GM12801 (cell line): Measurements from ENCODE around the gene SULT2B1.

Experiments
- CTCF ChIP-seq: IDR thresholded peaks from one replicate; pipeline ENCODE4 v1.5.1; 2011; ENCODE audit warnings: control low read depth; ENCODE audit not compliant: insufficient read length; ENCODE audit errors: extremely low read depth

The SULT2B1 gene

DNA sequence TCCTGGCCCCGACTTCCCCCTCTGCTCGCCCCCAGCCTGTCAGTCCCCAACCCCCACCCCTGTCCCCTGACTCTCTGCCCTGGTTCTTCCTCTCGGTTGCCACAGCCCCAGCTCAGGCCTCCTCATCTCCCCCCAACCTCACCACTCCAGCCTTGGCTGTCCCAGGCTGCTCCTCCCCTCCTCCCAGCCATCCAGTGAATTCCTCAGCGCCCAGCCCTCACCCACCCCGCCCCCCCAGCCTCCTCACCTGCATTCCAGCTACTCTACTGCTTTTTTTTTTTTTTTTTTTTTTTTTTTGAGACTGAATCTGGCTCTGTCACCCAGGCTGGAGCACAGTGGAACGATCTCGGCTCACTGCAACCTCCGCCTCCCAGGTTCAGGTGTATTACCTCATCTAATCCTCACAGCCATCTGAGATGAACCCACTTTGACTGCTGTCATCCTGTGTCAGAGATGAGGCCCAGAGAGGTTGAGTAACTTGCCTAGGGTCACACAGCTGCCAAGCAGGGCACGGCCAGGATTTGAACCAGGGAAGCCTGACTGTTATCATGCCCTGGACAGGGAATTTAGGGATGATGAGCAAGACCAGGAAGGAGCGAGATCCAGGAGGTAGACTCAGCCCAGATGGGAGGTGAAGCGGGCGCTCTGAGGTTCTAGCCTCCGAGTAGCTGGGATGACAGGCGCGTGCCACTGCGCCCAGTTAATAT, 2.6 kb downstream of the SULT2B1 start:
- TF ChIP-seq CTCF, result no peak

- no peak for TF ChIP-seq CTCF
Measured at GRCh38 chr19:48556163-48556562, 4.2 kb downstream of the SULT2B1 start.

GRCh38 chr19:48556825-48557224, 4.9 kb downstream of the SULT2B1 start:
- TF ChIP-seq CTCF, result no peak

GRCh38 chr19:48558018-48558684, 6.2 kb downstream of the SULT2B1 start:
- no peak for TF ChIP-seq CTCF

GRCh38 chr19:48560095-48560530, 8.1 kb downstream of the SULT2B1 start:
- TF ChIP-seq CTCF, result no peak

- TF ChIP-seq CTCF, result no peak
Measured at GRCh38 chr19:48561412-48561811, 9.4 kb downstream of the SULT2B1 start.

- TF ChIP-seq CTCF, result no peak
Measured at GRCh38 chr19:48565090-48565489, 13.1 kb downstream of the SULT2B1 start.
